Chondrocyte (in vitro differentiated cells): ENCODE measurements around the gene CCDC183. TPM values are rescaled to one million over a fixed set of nuclear protein-coding genes. Genes with fewer than 3 reads are reported as not detected.

Experiments used
- DNase-seq: peaks from one replicate; pipeline ENCODE4 v3.0.0; 2021; ENCODE audit warnings: mixed read lengths, low spot score
- H3K27ac Mint-ChIP-seq: one replicate; pipeline ENCODE4 v1.8.0; 2021; ENCODE audit warnings: mild to moderate bottlenecking, moderate library complexity, mixed read lengths; ENCODE audit not compliant: unreplicated experiment
- H3K27me3 Mint-ChIP-seq: 2 replicates; pipeline ENCODE4 v1.8.0; 2021; ENCODE audit warnings: low read depth, mixed read lengths
- H3K36me3 Mint-ChIP-seq: 2 replicates; pipeline ENCODE4 v1.8.0; 2021; ENCODE audit warnings: low read depth, mixed read lengths
- H3K4me1 Mint-ChIP-seq: 2 replicates; pipeline ENCODE4 v1.8.0; 2021; ENCODE audit warnings: low read depth, mild to moderate bottlenecking, mixed read lengths
- H3K4me3 Mint-ChIP-seq: one replicate; pipeline ENCODE4 v1.8.0; 2021; ENCODE audit warnings: mild to moderate bottlenecking, moderate library complexity, mixed read lengths; ENCODE audit not compliant: unreplicated experiment
- H3K9me3 Mint-ChIP-seq: 2 replicates; pipeline ENCODE4 v1.8.0; 2021; ENCODE audit warnings: low read depth, mixed read lengths
- CTCF ChIP-seq: fragments of 200-600 bp; sonication (generic); IDR thresholded peaks from 2 replicates; pipeline ENCODE4 v1.5.0; 2021; ENCODE audit warnings: antibody characterized with exemption, mild to moderate bottlenecking, moderate library complexity
- total RNA-seq: library from RNA; stranded (reverse); gene quantifications from 3 replicates; pipeline ENCODE4 v1.2.1, GENCODE V29; 2021

Gene CCDC183
- total RNA-seq, 1 donor from 2014 or later = 1.5 TPM

- no peak for DNase-seq
- no peaks in the 10 kb centered on the region for H3K27me3 Mint-ChIP-seq
- H3K4me1 Mint-ChIP-seq = peaks cover 17% of the 10 kb centered on the region
- H3K9me3 Mint-ChIP-seq = no peaks in the 10 kb centered on the region
- H3K36me3 Mint-ChIP-seq = peaks cover 2% of the 10 kb centered on the region
- TF ChIP-seq CTCF = no peak
- H3K4me3 Mint-ChIP-seq = peak overlapping the region; percentile 96
- H3K27ac Mint-ChIP-seq = peak overlapping the region; percentile 88
Measured at GRCh38 chr9:136849960-136850865, 54.1 kb downstream of the CCDC183 start.

GRCh38 chr9:136850866-136851775 is 55.0 kb downstream of the CCDC183 start:
- Mint-ChIP-seq H3K27me3 (no peaks in the 10 kb centered on the region), H3K27ac (no peak overlapping the region), H3K4me1 (peaks cover 17% of the 10 kb centered on the region), H3K4me3 (peak overlapping the region; percentile 35), H3K9me3 (no peaks in the 10 kb centered on the region), H3K36me3 (peaks cover 2% of the 10 kb centered on the region)
- no peak for DNase-seq
- no peak for TF ChIP-seq CTCF

- H3K4me3 Mint-ChIP-seq = peak within 1 kb of the TSS; percentile 25
- H3K9me3 Mint-ChIP-seq = no peaks in the 10 kb centered on the region
- H3K4me1 Mint-ChIP-seq = peaks cover 13% of the 10 kb centered on the region
- DNase-seq = no peak
- peak within 1 kb of the TSS; percentile 54 for H3K27ac Mint-ChIP-seq
- no peaks in the 10 kb centered on the region for H3K36me3 Mint-ChIP-seq
- no peaks in the 10 kb centered on the region for H3K27me3 Mint-ChIP-seq
- no peak for TF ChIP-seq CTCF
Measured at GRCh38 chr9:136851941-136852663, 56.0 kb downstream of the CCDC183 start, which contains the start of gene MAMDC4. MAMDC4 (plus strand) TSS chr9:136852346; CDS start chr9:136852417, 71 bp downstream.

- TF ChIP-seq CTCF = no peak
- H3K27ac Mint-ChIP-seq = no peak overlapping the region
- no peaks in the 10 kb centered on the region for H3K9me3 Mint-ChIP-seq
- no peaks in the 10 kb centered on the region for H3K27me3 Mint-ChIP-seq
- H3K36me3 Mint-ChIP-seq = no peaks in the 10 kb centered on the region
- H3K4me1 Mint-ChIP-seq = peaks cover 11% of the 10 kb centered on the region
- no peak for DNase-seq
- no peak overlapping the region for H3K4me3 Mint-ChIP-seq
Measured at GRCh38 chr9:136852664-136853595, 56.8 kb downstream of the CCDC183 start.
